Activated T-cell treated with anti-CD3 and anti-CD28 coated beads, Interleukin-2, amount 50 U/mL, for 24 hours (primary cell): ENCODE measurements around the gene RANBP9.

Experiments used
- DNase-seq: peaks from one replicate; pipeline ENCODE4 v3.0.0-alpha.2; 2020
- H3K27ac Mint-ChIP-seq: 2 replicates; pipeline ENCODE4 v1.8.0; 2020; ENCODE audit warnings: mild to moderate bottlenecking, mixed read lengths
- H3K27me3 Mint-ChIP-seq: 2 replicates; pipeline ENCODE4 v1.8.0; 2020; ENCODE audit warnings: mixed read lengths
- H3K36me3 Mint-ChIP-seq: 2 replicates; pipeline ENCODE4 v1.8.0; 2020; ENCODE audit warnings: low read depth, mixed read lengths
- H3K4me1 Mint-ChIP-seq: 2 replicates; pipeline ENCODE4 v1.8.0; 2020; ENCODE audit warnings: low read depth, mixed read lengths
- H3K4me3 Mint-ChIP-seq: 2 replicates; pipeline ENCODE4 v1.8.0; 2020; ENCODE audit warnings: mild to moderate bottlenecking, moderate library complexity, mixed read lengths
- H3K9me3 Mint-ChIP-seq: 2 replicates; pipeline ENCODE4 v1.8.0; 2020; ENCODE audit warnings: mixed read lengths

Gene RANBP9

GRCh38 chr6:13677878-13678254 is 33.8 kb downstream of the RANBP9 start:
- Mint-ChIP-seq H3K36me3 (peaks cover 47% of the 10 kb centered on the region), H3K9me3 (peaks cover 5% of the 10 kb centered on the region), H3K4me1 (peaks cover 66% of the 10 kb centered on the region), H3K27me3 (no peaks in the 10 kb centered on the region), H3K27ac (no peak overlapping the region), H3K4me3 (no peak overlapping the region)
- no peak for DNase-seq

- Mint-ChIP-seq H3K36me3 (peaks cover 44% of the 10 kb centered on the region), H3K27me3 (no peaks in the 10 kb centered on the region), H3K4me3 (no peak overlapping the region), H3K27ac (peak overlapping the region; percentile 50), H3K4me1 (peaks cover 72% of the 10 kb centered on the region), H3K9me3 (peaks cover 5% of the 10 kb centered on the region)
- no peak for DNase-seq
Measured at GRCh38 chr6:13676551-13677156, 35.0 kb downstream of the RANBP9 start.

- H3K36me3 Mint-ChIP-seq, result peaks cover 39% of the 10 kb centered on the region
- H3K9me3 Mint-ChIP-seq, result peaks cover 6% of the 10 kb centered on the region
- H3K4me3 Mint-ChIP-seq, result no peak overlapping the region
- H3K27ac Mint-ChIP-seq, result peak overlapping the region; percentile 19
- H3K27me3 Mint-ChIP-seq, result no peaks in the 10 kb centered on the region
- H3K4me1 Mint-ChIP-seq, result peaks cover 68% of the 10 kb centered on the region
- no peak for DNase-seq
Measured at GRCh38 chr6:13674533-13675190, 37.0 kb downstream of the RANBP9 start.

GRCh38 chr6:13673825-13674444 is 37.7 kb downstream of the RANBP9 start:
- Mint-ChIP-seq H3K27me3 (no peaks in the 10 kb centered on the region), H3K36me3 (peaks cover 41% of the 10 kb centered on the region), H3K27ac (no peak overlapping the region), H3K9me3 (peaks cover 6% of the 10 kb centered on the region), H3K4me3 (no peak overlapping the region), H3K4me1 (peaks cover 73% of the 10 kb centered on the region)
- DNase-seq, result no peak

GRCh38 chr6:13673368-13673767 is 38.3 kb downstream of the RANBP9 start:
- peak overlapping the region; percentile 51 for H3K27ac Mint-ChIP-seq
- H3K4me3 Mint-ChIP-seq, result no peak overlapping the region
- peaks cover 6% of the 10 kb centered on the region for H3K9me3 Mint-ChIP-seq
- peaks cover 42% of the 10 kb centered on the region for H3K36me3 Mint-ChIP-seq
- DNase-seq, result no peak
- no peaks in the 10 kb centered on the region for H3K27me3 Mint-ChIP-seq
- peaks cover 74% of the 10 kb centered on the region for H3K4me1 Mint-ChIP-seq

- Mint-ChIP-seq H3K36me3 (peaks cover 41% of the 10 kb centered on the region), H3K4me3 (no peak overlapping the region), H3K27me3 (no peaks in the 10 kb centered on the region), H3K27ac (peak overlapping the region; percentile 51), H3K4me1 (peaks cover 77% of the 10 kb centered on the region), H3K9me3 (peaks cover 6% of the 10 kb centered on the region)
- DNase-seq, result no peak
Measured at GRCh38 chr6:13672904-13673303, 38.7 kb downstream of the RANBP9 start.

GRCh38 chr6:13671548-13672127 is 40.0 kb downstream of the RANBP9 start:
- Mint-ChIP-seq H3K27ac (no peak overlapping the region), H3K36me3 (peaks cover 34% of the 10 kb centered on the region), H3K4me1 (peaks cover 84% of the 10 kb centered on the region), H3K27me3 (no peaks in the 10 kb centered on the region), H3K4me3 (no peak overlapping the region), H3K9me3 (peaks cover 3% of the 10 kb centered on the region)
- DNase-seq, result no peak

- Mint-ChIP-seq H3K36me3 (peaks cover 32% of the 10 kb centered on the region), H3K4me3 (no peak overlapping the region), H3K27ac (peak overlapping the region; percentile 31), H3K4me1 (peaks cover 90% of the 10 kb centered on the region), H3K27me3 (no peaks in the 10 kb centered on the region), H3K9me3 (peaks cover 2% of the 10 kb centered on the region)
- DNase-seq, result no peak
Measured at GRCh38 chr6:13669476-13669875, 42.2 kb downstream of the RANBP9 start.

- H3K4me3 Mint-ChIP-seq, result peak overlapping the region; percentile 42
- peaks cover 2% of the 10 kb centered on the region for H3K9me3 Mint-ChIP-seq
- peaks cover 91% of the 10 kb centered on the region for H3K4me1 Mint-ChIP-seq
- H3K36me3 Mint-ChIP-seq, result peaks cover 32% of the 10 kb centered on the region
- no peaks in the 10 kb centered on the region for H3K27me3 Mint-ChIP-seq
- no peak for DNase-seq
- H3K27ac Mint-ChIP-seq, result peak overlapping the region; percentile 90
Measured at GRCh38 chr6:13668291-13668928, 43.2 kb downstream of the RANBP9 start.

- peaks cover 90% of the 10 kb centered on the region for H3K4me1 Mint-ChIP-seq
- H3K9me3 Mint-ChIP-seq, result peaks cover 2% of the 10 kb centered on the region
- H3K4me3 Mint-ChIP-seq, result no peak overlapping the region
- peaks cover 28% of the 10 kb centered on the region for H3K36me3 Mint-ChIP-seq
- no peak for DNase-seq
- peak overlapping the region; percentile 90 for H3K27ac Mint-ChIP-seq
- H3K27me3 Mint-ChIP-seq, result no peaks in the 10 kb centered on the region
Measured at GRCh38 chr6:13667655-13668054, 44.0 kb downstream of the RANBP9 start.

- peaks cover 28% of the 10 kb centered on the region for H3K36me3 Mint-ChIP-seq
- no peaks in the 10 kb centered on the region for H3K27me3 Mint-ChIP-seq
- DNase-seq, result no peak
- H3K4me1 Mint-ChIP-seq, result peaks cover 90% of the 10 kb centered on the region
- peak overlapping the region; percentile 51 for H3K27ac Mint-ChIP-seq
- no peak overlapping the region for H3K4me3 Mint-ChIP-seq
- peaks cover 2% of the 10 kb centered on the region for H3K9me3 Mint-ChIP-seq
Measured at GRCh38 chr6:13666194-13667105, 45.2 kb downstream of the RANBP9 start.

- DNase-seq, result no peak
- H3K36me3 Mint-ChIP-seq, result peaks cover 19% of the 10 kb centered on the region
- H3K4me3 Mint-ChIP-seq, result no peak overlapping the region
- H3K4me1 Mint-ChIP-seq, result peaks cover 94% of the 10 kb centered on the region
- H3K27ac Mint-ChIP-seq, result no peak overlapping the region
- no peaks in the 10 kb centered on the region for H3K27me3 Mint-ChIP-seq
- H3K9me3 Mint-ChIP-seq, result no peaks in the 10 kb centered on the region
Measured at GRCh38 chr6:13664703-13665352, 46.8 kb downstream of the RANBP9 start.

GRCh38 chr6:13663986-13664385 is 47.6 kb downstream of the RANBP9 start:
- Mint-ChIP-seq H3K36me3 (peaks cover 13% of the 10 kb centered on the region), H3K27ac (no peak overlapping the region), H3K9me3 (no peaks in the 10 kb centered on the region), H3K4me1 (peaks cover 91% of the 10 kb centered on the region), H3K4me3 (no peak overlapping the region), H3K27me3 (no peaks in the 10 kb centered on the region)
- no peak for DNase-seq
